Fibroblast of the conjunctiva (primary cell): ENCODE measurements around the gene HOXB3.

Experiments used
- DNase-seq: peaks from one replicate; pipeline ENCODE4 v3.0.0-alpha.2; 2010; ENCODE audit warnings: low read depth

HOXB3 gene

GRCh38 chr17:48586355-48587258 lies 3.4 kb downstream of the HOXB3 start:
- DNase-seq: no peak

GRCh38 chr17:48584223-48584741 lies 5.8 kb downstream of the HOXB3 start:
- no peak for DNase-seq

GRCh38 chr17:48583708-48584222 lies 6.3 kb downstream of the HOXB3 start:
- no peak for DNase-seq

- DNase-seq: no peak
Measured at GRCh38 chr17:48582750-48583069, 7.3 kb downstream of the HOXB3 start.

- DNase-seq: no peak
Measured at GRCh38 chr17:48579760-48580554, 10.1 kb downstream of the HOXB3 start.

GRCh38 chr17:48579471-48579759 lies 10.6 kb downstream of the HOXB3 start:
- no peak for DNase-seq

- no peak for DNase-seq
Measured at GRCh38 chr17:48578616-48579470, 11.2 kb downstream of the HOXB3 start.

GRCh38 chr17:48577946-48578615 lies 12.0 kb downstream of the HOXB3 start, which contains the start of gene HOXB4:
HOXB4 (minus strand) TSS chr17:48578350; CDS start chr17:48578319, 31 bp downstream.
- no peak for DNase-seq

- no peak for DNase-seq
Measured at GRCh38 chr17:48577330-48577945, 12.6 kb downstream of the HOXB3 start.

GRCh38 chr17:48576479-48577309 lies 13.3 kb downstream of the HOXB3 start:
- DNase-seq: no peak

- DNase-seq: no peak
Measured at GRCh38 chr17:48575673-48576478, 14.2 kb downstream of the HOXB3 start.

- no peak for DNase-seq
Measured at GRCh38 chr17:48575066-48575582, 14.9 kb downstream of the HOXB3 start.

- DNase-seq: no peak
Measured at GRCh38 chr17:48574505-48575065, 15.5 kb downstream of the HOXB3 start.

- DNase-seq: no peak
Measured at GRCh38 chr17:48571826-48572417, 18.1 kb downstream of the HOXB3 start.

GRCh38 chr17:48571024-48571818 lies 18.8 kb downstream of the HOXB3 start:
- DNase-seq: no peak

- no peak for DNase-seq
Measured at GRCh38 chr17:48570325-48571023, 19.6 kb downstream of the HOXB3 start.
